ENCODE measurements around the gene RIMS4. TPM values are rescaled to one million over a fixed set of nuclear protein-coding genes. Genes with fewer than 3 reads are reported as not detected.

The RIMS4 gene
- total and polyA plus RNA-seq, 2 donors (not counting 1 experiment from before 2014, with no cell fraction given) = not detected

DNA sequence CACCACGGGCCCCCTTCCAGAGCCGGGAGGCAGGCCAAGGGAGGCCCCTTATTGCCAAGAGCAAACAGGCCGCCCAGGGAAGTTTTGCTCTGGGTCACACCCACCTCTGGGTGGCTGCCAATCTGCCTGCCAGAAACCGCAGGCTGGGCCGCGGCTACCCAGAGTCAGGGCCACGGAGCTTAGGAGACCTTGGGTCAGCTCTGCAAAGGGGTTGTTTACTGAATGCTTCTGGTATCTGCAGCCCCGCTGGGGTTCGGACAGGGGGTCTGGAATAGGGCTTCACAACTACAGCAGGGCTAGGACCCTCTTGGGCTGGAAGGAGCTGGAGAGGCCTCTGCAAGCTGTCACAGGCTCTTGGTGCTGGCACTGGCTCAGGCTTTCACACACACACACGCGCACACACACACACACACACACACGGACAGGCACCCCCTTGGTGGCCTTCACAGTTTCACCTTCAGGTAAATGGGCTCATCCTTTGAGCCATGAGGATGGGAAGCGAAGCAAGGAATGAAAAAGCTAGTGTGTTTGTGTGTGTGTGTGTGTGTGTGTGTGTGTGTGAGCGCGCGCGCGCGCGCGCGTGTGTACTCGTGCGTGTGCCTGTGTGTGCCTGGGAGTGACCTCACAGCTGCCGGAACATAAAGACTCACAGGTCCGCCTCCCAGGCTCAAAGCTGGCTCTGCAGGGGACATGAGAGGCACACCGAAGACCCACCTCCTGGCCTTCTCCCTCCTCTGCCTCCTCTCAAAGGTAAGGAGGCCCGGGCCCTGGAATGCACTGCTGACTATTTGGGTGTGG is 95.4 kb downstream of the RIMS4 start, which contains the start of gene CCN5:
Gene CCN5, plus strand, starts transcription at position 669 of the 798 bp plus-strand sequence. Its CDS starts 22 bp downstream, at position 691.
- no peak within 1 kb of the TSS for H3K4me3 Mint-ChIP-seq
- Histone ChIP-seq H3K9ac (ENCODE audit: low read length) (no peak within 1 kb of the TSS), H3K27ac (ENCODE audit: low read length in 2 of 2) (no peak within 1 kb of the TSS), H3K4me2 (replicated peaks; ENCODE audit: low read depth, low read length, poor library complexity, severe bottlenecking) (no peak within 1 kb of the TSS), H3K9me3 (ENCODE audit: control extremely low read depth in 1 of 3, control insufficient read depth in 2 of 3, insufficient read depth in 1 of 3, low read length in 2 of 3) (no peaks in the 10 kb centered on the region), H3K36me3 (replicated peaks in 1 of 2; ENCODE audit: control extremely low read depth in 1 of 2, control insufficient read depth in 1 of 2, extremely low read depth in 1 of 2, insufficient read depth in 2 of 2, low read length in 1 of 2) (no peaks in the 10 kb centered on the region), H2AFZ (ENCODE audit: insufficient read depth, low read depth, low read length, poor library complexity, severe bottlenecking) (no peak within 1 kb of the TSS), H3K27me3 (replicated peaks in 1 of 4; ENCODE audit: control extremely low read depth in 1 of 4, control insufficient read depth in 3 of 4, insufficient read depth in 4 of 4, low read length in 3 of 4) (no peaks in the 10 kb centered on the region), H4K20me1 (ENCODE audit: control insufficient read depth, insufficient read depth, low read length, poor library complexity, severe bottlenecking) (no peaks in the 10 kb centered on the region), H3K79me2 (ENCODE audit: control insufficient read depth, insufficient read depth, low read length) (no peaks in the 10 kb centered on the region), H3K4me3 (ENCODE audit: control extremely low read depth in 1 of 5, extremely low read depth in 1 of 5, insufficient read depth in 1 of 5, low read depth in 2 of 5, low read length in 4 of 5) (no peak within 1 kb of the TSS), H3K4me1 (ENCODE audit: control insufficient read depth in 2 of 2, insufficient read depth in 2 of 2, low read length in 2 of 2) (no peaks in the 10 kb centered on the region)
- H3K9me3 Mint-ChIP-seq (ENCODE audit: insufficient read depth) = no peaks in the 10 kb centered on the region
- DNase-seq (no peak), ATAC-seq (ENCODE audit: low read depth) (no peak)
- intact Hi-C loops (cut with micrococcal nuclease) = no loop called here
- WGBS (ENCODE audit: insufficient coverage) = 43% methylated on average over 16 of the region's 28 CpGs
- POLR2A ChIA-PET = no interaction called here
- H3K27me3 Mint-ChIP-seq = peaks cover 10% of the 10 kb centered on the region
- no peaks in the 10 kb centered on the region for H3K4me1 Mint-ChIP-seq
- CTCF ChIA-PET = interaction anchor here (1.4 kb wide), 1 partner anchor 31 kb away, joined by 3 read pairs; no protein-coding TSS in a partner anchor
- H3K27ac Mint-ChIP-seq = no peak within 1 kb of the TSS
- TF ChIP-seq, protein P1, sequence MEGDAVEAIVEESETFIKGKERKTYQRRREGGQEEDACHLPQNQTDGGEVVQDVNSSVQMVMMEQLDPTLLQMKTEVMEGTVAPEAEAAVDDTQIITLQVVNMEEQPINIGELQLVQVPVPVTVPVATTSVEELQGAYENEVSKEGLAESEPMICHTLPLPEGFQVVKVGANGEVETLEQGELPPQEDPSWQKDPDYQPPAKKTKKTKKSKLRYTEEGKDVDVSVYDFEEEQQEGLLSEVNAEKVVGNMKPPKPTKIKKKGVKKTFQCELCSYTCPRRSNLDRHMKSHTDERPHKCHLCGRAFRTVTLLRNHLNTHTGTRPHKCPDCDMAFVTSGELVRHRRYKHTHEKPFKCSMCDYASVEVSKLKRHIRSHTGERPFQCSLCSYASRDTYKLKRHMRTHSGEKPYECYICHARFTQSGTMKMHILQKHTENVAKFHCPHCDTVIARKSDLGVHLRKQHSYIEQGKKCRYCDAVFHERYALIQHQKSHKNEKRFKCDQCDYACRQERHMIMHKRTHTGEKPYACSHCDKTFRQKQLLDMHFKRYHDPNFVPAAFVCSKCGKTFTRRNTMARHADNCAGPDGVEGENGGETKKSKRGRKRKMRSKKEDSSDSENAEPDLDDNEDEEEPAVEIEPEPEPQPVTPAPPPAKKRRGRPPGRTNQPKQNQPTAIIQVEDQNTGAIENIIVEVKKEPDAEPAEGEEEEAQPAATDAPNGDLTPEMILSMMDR (IDR thresholded peaks at IDR 0.05) = no peak
- TF ChIP-seq EZH2 (IDR thresholded peaks at IDR 0.05; ENCODE audit: borderline replicate concordance, insufficient read depth, low read depth, low read length, poor library complexity, severe bottlenecking) = no peak

DNA sequence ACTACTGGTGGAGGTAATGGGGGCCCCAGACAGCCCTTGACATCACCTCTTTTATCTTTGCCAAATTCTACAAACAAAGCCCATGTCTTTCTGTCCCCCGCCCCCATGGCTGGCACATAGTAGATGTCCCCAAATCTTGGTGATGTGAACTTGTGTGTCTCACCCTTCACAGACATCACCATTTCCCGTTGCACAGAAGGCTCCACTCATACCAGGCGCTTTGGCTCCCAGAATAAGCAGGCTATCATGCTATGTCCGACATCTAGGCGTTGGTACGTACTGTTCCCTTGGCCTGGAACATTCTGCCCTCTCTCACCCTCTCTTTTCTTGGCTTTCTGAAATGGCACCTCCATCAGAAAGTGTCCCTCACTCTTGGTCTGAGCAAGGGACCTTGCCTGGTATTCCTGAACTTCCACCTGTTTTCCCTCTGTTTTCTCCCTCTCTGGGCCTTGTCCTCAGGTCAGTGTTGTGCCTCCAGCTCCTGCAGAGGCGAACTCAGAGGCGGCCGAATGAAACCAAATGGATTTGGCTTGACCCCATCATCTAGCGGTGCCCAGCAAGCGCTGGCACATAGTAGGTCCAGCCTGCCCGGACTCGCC is 96.1 kb downstream of the RIMS4 start:
- no peaks in the 10 kb centered on the region for H3K4me1 Mint-ChIP-seq
- H3K9me3 Mint-ChIP-seq (ENCODE audit: insufficient read depth) = no peaks in the 10 kb centered on the region
- Histone ChIP-seq H3K4me3 (ENCODE audit: control extremely low read depth in 1 of 5, extremely low read depth in 1 of 5, insufficient read depth in 1 of 5, low read depth in 2 of 5, low read length in 4 of 5) (no peak overlapping the region), H4K20me1 (ENCODE audit: control insufficient read depth, insufficient read depth, low read length, poor library complexity, severe bottlenecking) (no peaks in the 10 kb centered on the region), H3K27ac (ENCODE audit: low read length in 2 of 2) (no peak overlapping the region), H3K27me3 (replicated peaks in 1 of 4; ENCODE audit: control extremely low read depth in 1 of 4, control insufficient read depth in 3 of 4, insufficient read depth in 4 of 4, low read length in 3 of 4) (no peaks in the 10 kb centered on the region), H3K9me3 (ENCODE audit: control extremely low read depth in 1 of 3, control insufficient read depth in 2 of 3, insufficient read depth in 1 of 3, low read length in 2 of 3) (no peaks in the 10 kb centered on the region), H3K79me2 (ENCODE audit: control insufficient read depth, insufficient read depth, low read length) (no peaks in the 10 kb centered on the region), H3K36me3 (replicated peaks in 1 of 2; ENCODE audit: control extremely low read depth in 1 of 2, control insufficient read depth in 1 of 2, extremely low read depth in 1 of 2, insufficient read depth in 2 of 2, low read length in 1 of 2) (no peaks in the 10 kb centered on the region), H3K4me2 (replicated peaks; ENCODE audit: low read depth, low read length, poor library complexity, severe bottlenecking) (no peak overlapping the region), H3K9ac (ENCODE audit: low read length) (no peak overlapping the region), H2AFZ (ENCODE audit: insufficient read depth, low read depth, low read length, poor library complexity, severe bottlenecking) (no peak overlapping the region), H3K4me1 (ENCODE audit: control insufficient read depth in 2 of 2, insufficient read depth in 2 of 2, low read length in 2 of 2) (no peaks in the 10 kb centered on the region)
- peaks cover 10% of the 10 kb centered on the region for H3K27me3 Mint-ChIP-seq
- ATAC-seq (ENCODE audit: low read depth) (no peak), DNase-seq (no peak)
- ChIA-PET CTCF (no interaction called here), POLR2A (no interaction called here)
- H3K4me3 Mint-ChIP-seq = no peak overlapping the region
- 75% methylated on average over 13 of the region's 13 CpGs for WGBS (ENCODE audit: insufficient coverage)
- intact Hi-C loops (cut with micrococcal nuclease) = no loop called here
- no peak overlapping the region for H3K27ac Mint-ChIP-seq
- TF ChIP-seq, protein P1 (IDR thresholded peaks at IDR 0.05) = no peak
- TF ChIP-seq EZH2 (IDR thresholded peaks at IDR 0.05; ENCODE audit: borderline replicate concordance, insufficient read depth, low read depth, low read length, poor library complexity, severe bottlenecking) = no peak

Data from B cell (primary cell).